IMR-90 (cell line): ENCODE measurements around the gene MRAP. TPM values are rescaled to one million over a fixed set of nuclear protein-coding genes. Genes with fewer than 3 reads are reported as not detected.

Experiments used
- ATAC-seq: fragments of 200-7000 bp; cut with Tn5 transposase; 2 replicates; pipeline ENCODE4 v1.9.1; 2020; ENCODE audit warnings: low read depth, mild to moderate bottlenecking, moderate library complexity
- BruUV-seq: library from RNA; stranded (reverse); fragments of 400-500 nt; replicated peaks from 2 replicates; lab custom pipeline; 2021; lab: Mats Ljungman, UMichigan
- CTCF ChIA-PET: fragments of 300-600 bp; formaldehyde crosslinking; extraction: SDS; loops from one replicate; lab custom pipeline; 2021; ENCODE audit warnings: antibody characterized with exemption; lab: Yijun Ruan, JAX
- POLR2A ChIA-PET: fragments of 300-600 bp; sonication (Branson Sonifier 250); formaldehyde crosslinking; loops from one replicate; lab custom pipeline; 2022; ENCODE audit warnings: antibody characterized with exemption; ENCODE audit not compliant: unreplicated experiment; lab: Charles Lee
- DNase-seq: peaks from one replicate; pipeline ENCODE4 v3.0.0; 2013
- H2AFZ ChIP-seq: replicated peaks from 2 replicates; pipeline ENCODE3; 2013; ENCODE audit warnings: low read length, mild to moderate bottlenecking; ENCODE audit not compliant: poor library complexity
- H2AK5ac ChIP-seq: 2 replicates; pipeline ENCODE4 v1.6.1; 2013; ENCODE audit warnings: low read depth, low read length, inconsistent platforms
- H2AK9ac ChIP-seq: replicated peaks from 2 replicates; pipeline ENCODE3; 2013; ENCODE audit warnings: mild to moderate bottlenecking, low read depth, low read length, moderate library complexity; ENCODE audit not compliant: poor library complexity
- H2BK120ac ChIP-seq: 2 replicates; pipeline ENCODE4 v1.6.1; 2013; ENCODE audit warnings: low read depth, low read length, inconsistent platforms
- H2BK15ac ChIP-seq: 3 replicates; pipeline ENCODE4 v1.6.1; 2013; ENCODE audit warnings: low read depth, low read length, inconsistent platforms
- H2BK20ac ChIP-seq: 2 replicates; pipeline ENCODE4 v1.6.1; 2013; ENCODE audit warnings: low read depth, mild to moderate bottlenecking, inconsistent platforms, low read length, moderate library complexity
- H2BK5ac ChIP-seq: 2 replicates; pipeline ENCODE4 v1.6.1; 2013; ENCODE audit warnings: mild to moderate bottlenecking, low read depth, low read length, inconsistent platforms; ENCODE audit not compliant: poor library complexity, severe bottlenecking
- H3K14ac ChIP-seq: replicated peaks from 2 replicates; pipeline ENCODE4 v1.6.1; 2013; ENCODE audit warnings: low read depth, low read length, inconsistent platforms
- H3K18ac ChIP-seq: 2 replicates; pipeline ENCODE4 v1.6.1; 2013; ENCODE audit warnings: low read depth, low read length, control low read depth
- H3K23ac ChIP-seq: 2 replicates; pipeline ENCODE4 v1.6.1; 2013; ENCODE audit warnings: low read depth, low read length, inconsistent platforms
- H3K27ac ChIP-seq: 2 replicates; pipeline ENCODE4 v1.5.1; 2013; ENCODE audit warnings: mild to moderate bottlenecking, control low read depth, low read length; ENCODE audit not compliant: insufficient read depth
- H3K27me3 ChIP-seq: 2 replicates; pipeline ENCODE4 v1.6.1; 2013; ENCODE audit warnings: low read length; ENCODE audit not compliant: control insufficient read depth, insufficient read depth
- H3K36me3 ChIP-seq: 2 replicates; pipeline ENCODE4 v1.6.1; 2013; ENCODE audit warnings: low read length, mixed read lengths; ENCODE audit not compliant: control insufficient read depth, insufficient read depth
- H3K4ac ChIP-seq: 2 replicates; pipeline ENCODE4 v1.6.1; 2013; ENCODE audit warnings: low read depth, low read length, inconsistent platforms
- H3K4me1 ChIP-seq: 2 replicates; pipeline ENCODE4 v1.6.1; 2013; ENCODE audit warnings: low read length, mixed read lengths; ENCODE audit not compliant: control insufficient read depth, insufficient read depth
- H3K4me2 ChIP-seq: 2 replicates; pipeline ENCODE4 v1.6.1; 2013; ENCODE audit warnings: low read depth, mild to moderate bottlenecking, control low read depth, low read length, moderate library complexity
- H3K4me3 ChIP-seq: 2 replicates; pipeline ENCODE4 v1.5.1; 2013; ENCODE audit warnings: low read depth, mild to moderate bottlenecking, control low read depth, low read length, moderate library complexity; ENCODE audit not compliant: insufficient read depth
- H3K56ac ChIP-seq: 2 replicates; pipeline ENCODE4 v1.6.1; 2013; ENCODE audit warnings: low read length, inconsistent platforms; ENCODE audit not compliant: insufficient read depth; ENCODE audit errors: extremely low read depth
- H3K79me1 ChIP-seq, 2 experiments: 2 replicates each; pipeline ENCODE4 v1.6.1; 2013; ENCODE audit warnings: low read length in 2 of 2, inconsistent platforms in 1 of 2, low read depth in 1 of 2
- H3K9ac ChIP-seq: 2 replicates; pipeline ENCODE4 v1.6.1; 2013; ENCODE audit warnings: low read depth, low read length, control low read depth
- H3K9me1 ChIP-seq: 2 replicates; pipeline ENCODE4 v1.6.1; 2013; ENCODE audit warnings: low read length, inconsistent platforms; ENCODE audit not compliant: insufficient read depth
- H3K9me3 ChIP-seq: 2 replicates; pipeline ENCODE4 v1.6.1; 2013; ENCODE audit warnings: low read length; ENCODE audit not compliant: control insufficient read depth, insufficient read depth
- H4K20me1 ChIP-seq: 2 replicates; pipeline ENCODE4 v1.6.1; 2013; ENCODE audit warnings: low read length, inconsistent platforms; ENCODE audit not compliant: insufficient read depth
- H4K5ac ChIP-seq: 2 replicates; pipeline ENCODE4 v1.6.1; 2013; ENCODE audit warnings: mild to moderate bottlenecking, low read depth, low read length, control low read depth
- H4K8ac ChIP-seq, 2 experiments: 2 replicates each; pipeline ENCODE4 v1.6.1; 2013; ENCODE audit warnings: low read depth in 2 of 2, low read length in 2 of 2, control low read depth in 1 of 2, inconsistent platforms in 1 of 2
- H4K91ac ChIP-seq: 2 replicates; pipeline ENCODE4 v1.6.1; 2013; ENCODE audit warnings: low read depth, low read length, inconsistent platforms; ENCODE audit not compliant: insufficient read depth
- CHD1 ChIP-seq: IDR thresholded peaks from 2 replicates; pipeline ENCODE4 v1.6.1; 2012; ENCODE audit warnings: low read depth, low read length, improper control_type of control experiment
- WGBS, 2 experiments: methylation state at CpG; one replicate each; pipeline versions ENCODE4 v1.1.5 to v1.1.7; 2013; ENCODE audit warnings: missing lambda C conversion rate in 2 of 2; ENCODE audit not compliant: insufficient read length in 1 of 2; ENCODE audit errors: extremely low coverage in 2 of 2; 5-methylcytosine and 5-hydroxymethylcytosine counted together
- dilution Hi-C: fragments of 300-500 bp; cut with HindIII; formaldehyde crosslinking; loops from one replicate; pipeline ENCODE4 v1.14.3; 2018; ENCODE audit warnings: low sequenced_read_pairs; ENCODE audit not compliant: unreplicated experiment
- in situ Hi-C: fragments of 300-500 bp; cut with MboI; formaldehyde crosslinking; loops from 3 replicates; pipeline ENCODE4 v1.14.3; 2019; ENCODE audit warnings: low sequenced_read_pairs, inconsistent platforms, mixed read lengths
- intact Hi-C: fragments of 100-400 bp; cut with micrococcal nuclease; formaldehyde crosslinking; loops from 2 replicates; pipeline ENCODE4 v1.10.0; 2022
- polyA plus RNA-seq, 3 experiments: library from polyadenylated mRNA; depleted of rRNA; stranded (reverse); fragments of >200 nt; gene quantifications; 2 replicates each; pipeline ENCODE4 v1.2.3, GENCODE V29; 2012; ENCODE audit warnings: low replicate concordance in 1 of 3
- total RNA-seq: library from RNA; depleted of rRNA; stranded (reverse); fragments of >200 nt; gene quantifications from 2 replicates; pipeline ENCODE4 v1.2.3, GENCODE V29; 2012
- TF ChIP-seq, protein P1 (sequence below): fragments of 150-350 bp; IDR thresholded peaks from 2 replicates; pipeline ENCODE4 v1.6.1; 2016; ENCODE audit warnings: low read depth, mild to moderate bottlenecking, low read length, moderate library complexity, borderline replicate concordance

MRAP gene
- total and polyA plus RNA-seq, 2 of the 4 experiments (the other 2 are of a cell fraction), result not detected

DNA sequence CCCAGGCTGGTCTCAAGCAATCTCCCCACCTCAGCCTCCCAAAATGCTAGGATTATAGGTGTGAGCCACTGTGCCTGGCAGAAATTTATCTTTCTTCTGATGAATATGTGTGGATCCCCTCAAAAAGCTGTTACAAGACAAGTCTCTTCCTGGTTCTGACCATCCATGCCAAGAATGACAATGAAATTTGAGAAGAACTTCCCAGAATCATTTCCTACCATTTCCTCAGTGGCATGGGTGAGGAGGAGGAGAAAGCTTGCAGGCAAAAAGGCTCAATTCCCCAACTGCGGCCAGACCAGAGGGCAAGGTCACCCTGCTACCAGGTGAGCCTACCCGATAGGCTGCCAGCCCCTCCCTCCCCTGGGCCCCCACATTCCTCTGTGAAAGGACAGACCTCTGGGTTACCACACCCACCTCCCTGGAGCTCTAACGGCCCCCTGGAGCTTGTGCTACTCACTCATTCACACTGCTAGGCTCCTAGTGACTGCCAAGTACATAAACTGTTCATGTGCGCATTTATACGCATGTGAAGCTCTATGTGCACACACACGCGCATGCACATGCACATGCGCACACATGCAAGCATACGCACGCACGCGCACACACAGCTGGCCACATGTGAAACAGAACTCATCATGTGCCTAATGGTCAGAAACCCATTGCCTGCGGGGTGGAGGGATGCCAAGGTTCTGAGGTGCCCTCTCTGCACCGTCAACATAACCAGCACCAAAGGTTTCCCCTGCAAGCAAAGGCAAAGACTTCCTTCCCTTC lies 17.0 kb downstream of the MRAP start (continued):
- no peak for TF ChIP-seq CHD1

DNA sequence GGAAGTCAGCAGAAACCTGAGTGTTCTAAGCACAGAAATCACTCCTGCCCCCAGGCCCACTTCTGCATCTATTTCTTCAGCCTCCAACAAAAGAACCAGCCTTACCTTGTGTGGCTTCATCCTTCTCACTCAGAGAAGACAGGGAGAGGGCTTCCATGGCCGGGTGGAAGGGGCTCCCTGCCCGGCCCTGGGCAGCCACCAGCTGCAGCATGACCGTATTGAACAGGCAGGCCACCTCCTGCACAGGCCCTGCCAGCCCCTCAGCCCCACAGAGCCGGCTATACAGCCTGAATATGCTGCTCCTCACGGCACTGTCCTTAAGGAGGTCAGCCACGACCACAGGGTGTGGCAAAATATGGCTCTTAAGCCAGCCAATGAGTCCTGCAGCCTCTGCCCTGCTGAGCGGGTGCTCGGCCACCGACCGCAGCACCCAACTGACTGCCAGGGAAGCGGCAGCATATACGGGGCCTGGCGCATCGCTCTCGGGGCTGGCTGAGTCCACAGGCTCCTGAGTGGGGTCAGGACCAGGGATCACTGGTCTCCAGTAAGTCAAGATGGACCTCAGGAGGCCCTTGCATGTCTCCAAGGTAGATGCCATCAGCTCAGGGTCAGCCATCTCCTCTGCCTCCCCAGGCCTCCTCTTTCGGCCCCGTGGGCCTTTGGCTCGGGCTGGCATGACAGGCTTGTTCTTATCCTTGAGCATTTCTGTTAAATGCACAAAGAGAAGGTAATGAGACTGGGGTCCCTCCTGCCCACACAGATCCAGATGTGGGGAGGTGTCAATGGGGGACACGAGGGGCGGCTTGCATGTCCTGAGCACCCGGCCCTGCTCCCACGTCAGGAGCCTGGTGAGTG lies 17.9 kb downstream of the MRAP start:
- Histone ChIP-seq H4K5ac (no peak overlapping the region), H3K9ac (no peak overlapping the region), H2BK5ac (no peak overlapping the region), H3K18ac (no peak overlapping the region), H2BK120ac (no peak overlapping the region), H3K36me3 (peaks cover 65% of the 10 kb centered on the region), H3K4me1 (no peaks in the 10 kb centered on the region), H3K9me3 (no peaks in the 10 kb centered on the region), H4K8ac (no peak overlapping the region), H3K27ac (no peak overlapping the region), H3K79me1 (peaks cover 0 to 10% of the 10 kb centered on the region in 2 experiments; a peak in 2 of 4 replicates), H3K23ac (no peak overlapping the region), H2AK5ac (no peak overlapping the region), H4K91ac (no peak overlapping the region), H2AK9ac (peak overlapping the region; percentile 17), H2BK15ac (no peak overlapping the region), H2BK20ac (no peak overlapping the region), H4K20me1 (no peaks in the 10 kb centered on the region; the same call in none of the 2 replicates), H3K4me3 (no peak overlapping the region), H3K14ac (no peak overlapping the region), H3K4ac (no peak overlapping the region), H3K4me2 (no peak overlapping the region), H3K27me3 (no peaks in the 10 kb centered on the region), H2AFZ (no peak overlapping the region), H3K56ac (no peak overlapping the region), H3K9me1 (peaks cover 3% of the 10 kb centered on the region; the same call in 1 of the 2 replicates)
- dilution Hi-C loops (no loop called here), in situ Hi-C loops (no loop called here), intact Hi-C loops (no loop called here)
- BruUV-seq, result no TSS peak
- ChIA-PET POLR2A (no interaction called here), CTCF (no interaction called here)
- 73% methylated on average over 9 of the region's 22 CpGs; no CpG with 5 or more reads in 1 of the 2 experiments for WGBS, 2 experiments
- no peak for ATAC-seq
- DNase-seq, result no peak
- TF ChIP-seq, protein P1, sequence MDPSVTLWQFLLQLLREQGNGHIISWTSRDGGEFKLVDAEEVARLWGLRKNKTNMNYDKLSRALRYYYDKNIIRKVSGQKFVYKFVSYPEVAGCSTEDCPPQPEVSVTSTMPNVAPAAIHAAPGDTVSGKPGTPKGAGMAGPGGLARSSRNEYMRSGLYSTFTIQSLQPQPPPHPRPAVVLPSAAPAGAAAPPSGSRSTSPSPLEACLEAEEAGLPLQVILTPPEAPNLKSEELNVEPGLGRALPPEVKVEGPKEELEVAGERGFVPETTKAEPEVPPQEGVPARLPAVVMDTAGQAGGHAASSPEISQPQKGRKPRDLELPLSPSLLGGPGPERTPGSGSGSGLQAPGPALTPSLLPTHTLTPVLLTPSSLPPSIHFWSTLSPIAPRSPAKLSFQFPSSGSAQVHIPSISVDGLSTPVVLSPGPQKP, result no peak
- no peak for TF ChIP-seq CHD1
